DND-41 (cell line): Measurements from ENCODE around the gene ABCA12.

Source experiments
- ATAC-seq: fragments of 200-7000 bp; cut with Tn5 transposase; 3 replicates; pipeline ENCODE4 v1.9.1; 2021; ENCODE audit warnings: low read depth; ENCODE audit not compliant: insufficient read depth
- DNase-seq: peaks from one replicate; pipeline ENCODE4 v3.0.0-alpha.2; 2020
- H2AFZ ChIP-seq: 2 replicates; pipeline ENCODE4 v1.6.0; 2012; ENCODE audit warnings: low read depth, low read length
- H3K27ac ChIP-seq: 2 replicates; pipeline ENCODE4 v1.5.1; 2012; ENCODE audit warnings: low read length, inconsistent platforms
- H3K27me3 ChIP-seq: fragments of 200-600 bp; sonication (generic); 2 replicates; pipeline ENCODE4 v1.6.0; 2012; ENCODE audit warnings: low read length, mild to moderate bottlenecking, inconsistent platforms; ENCODE audit not compliant: insufficient read depth, poor library complexity
- H3K36me3 ChIP-seq: 2 replicates; pipeline ENCODE4 v1.5.1; 2012; ENCODE audit warnings: low read length, inconsistent platforms; ENCODE audit not compliant: insufficient read depth
- H3K4me1 ChIP-seq: 2 replicates; pipeline ENCODE4 v1.5.1; 2012; ENCODE audit warnings: mild to moderate bottlenecking, low read length; ENCODE audit not compliant: insufficient read depth
- H3K4me2 ChIP-seq: 2 replicates; pipeline ENCODE4 v1.6.0; 2012; ENCODE audit warnings: mild to moderate bottlenecking, moderate library complexity, low read length, inconsistent platforms; ENCODE audit not compliant: insufficient read depth
- H3K4me3 ChIP-seq, 2 experiments: fragments of 200-600 bp in 1 of 2; shearing (Covaris generic) in 1 of 2; 2 replicates each; pipeline ENCODE4 v1.5.1; 2012 to 2016; ENCODE audit warnings: inconsistent platforms in 2 of 2, low read length in 2 of 2, mild to moderate bottlenecking in 2 of 2, low read depth in 1 of 2, moderate library complexity in 1 of 2
- H3K79me2 ChIP-seq: 2 replicates; pipeline ENCODE4 v1.6.0; 2012; ENCODE audit warnings: low read length, inconsistent platforms; ENCODE audit not compliant: insufficient read depth
- H3K9ac ChIP-seq: 2 replicates; pipeline ENCODE4 v1.6.0; 2012; ENCODE audit warnings: low read depth, mild to moderate bottlenecking, inconsistent platforms, low read length, moderate library complexity
- H3K9me3 ChIP-seq: 2 replicates; pipeline ENCODE4 v1.5.1; 2012; ENCODE audit warnings: low read length, moderate library complexity, mild to moderate bottlenecking, inconsistent platforms; ENCODE audit not compliant: insufficient read depth, severe bottlenecking
- H4K20me1 ChIP-seq: 2 replicates; pipeline ENCODE4 v1.6.0; 2012; ENCODE audit warnings: low read length; ENCODE audit not compliant: insufficient read depth
- CTCF ChIP-seq: IDR thresholded peaks from 2 replicates; pipeline ENCODE4 v1.5.1; 2012; ENCODE audit warnings: borderline replicate concordance, low read length, moderate library complexity, mild to moderate bottlenecking; ENCODE audit not compliant: poor library complexity, severe bottlenecking; ENCODE audit errors: extremely low read depth
- EZH2 ChIP-seq: IDR thresholded peaks from 3 replicates; pipeline ENCODE4 v1.6.1; 2012; ENCODE audit warnings: borderline replicate concordance, low read depth, mild to moderate bottlenecking, moderate library complexity, low read length, inconsistent platforms; ENCODE audit not compliant: severe bottlenecking

ABCA12 gene

DNA sequence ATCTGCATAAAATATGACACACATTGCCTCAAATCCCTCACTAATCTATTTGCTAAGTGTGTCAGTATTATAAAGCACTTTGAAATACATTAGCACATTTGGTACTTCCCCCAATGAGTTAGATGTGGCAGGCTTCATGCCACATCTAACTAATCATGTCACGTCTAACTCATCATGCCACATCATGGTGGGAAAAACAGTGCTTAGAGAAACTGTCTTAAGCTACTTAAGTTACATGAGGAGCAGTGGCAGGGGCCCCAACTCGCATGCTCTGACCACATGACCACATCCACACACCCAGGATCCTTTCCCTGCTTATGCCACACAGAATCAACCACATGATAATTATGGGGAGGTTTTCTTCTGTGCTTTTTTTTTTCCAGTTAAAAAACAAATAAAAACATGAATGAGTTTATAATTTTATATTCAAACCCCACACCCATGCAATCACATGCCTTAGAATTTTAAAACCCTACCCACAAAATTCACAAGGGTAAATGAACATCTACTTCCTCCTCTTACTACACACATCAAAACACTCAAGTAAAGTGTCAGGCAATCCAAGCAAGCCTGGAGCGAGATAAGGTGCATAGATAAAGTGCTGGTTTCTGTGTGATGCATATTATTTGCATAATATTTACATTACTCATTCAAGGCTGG, 1.6 kb downstream of the ABCA12 start:
- Histone ChIP-seq H3K27ac (peak overlapping the region; percentile 21), H4K20me1 (no peaks in the 10 kb centered on the region), H3K4me3 (no peak overlapping the region), H3K9me3 (no peaks in the 10 kb centered on the region), H3K36me3 (no peaks in the 10 kb centered on the region), H3K9ac (no peak overlapping the region), H3K4me1 (peaks cover 30% of the 10 kb centered on the region), H3K4me2 (peak overlapping the region; percentile 21; the same call in 1 of the 2 replicates), H3K27me3 (no peaks in the 10 kb centered on the region), H3K79me2 (no peaks in the 10 kb centered on the region), H2AFZ (peak overlapping the region; percentile 10; the same call in 1 of the 2 replicates)
- DNase-seq, result peak; percentile 29
- TF ChIP-seq EZH2 (no peak), CTCF (no peak)
- peak; percentile 82 for ATAC-seq

GRCh38 chr2:215120401-215120800, 18.0 kb downstream of the ABCA12 start:
- Histone ChIP-seq H3K4me2 (no peak overlapping the region), H3K9me3 (no peaks in the 10 kb centered on the region), H3K4me1 (no peaks in the 10 kb centered on the region), H3K4me3 (no peak overlapping the region), H3K27me3 (no peaks in the 10 kb centered on the region), H3K79me2 (no peaks in the 10 kb centered on the region), H3K9ac (no peak overlapping the region), H3K36me3 (no peaks in the 10 kb centered on the region), H3K27ac (no peak overlapping the region), H2AFZ (no peak overlapping the region), H4K20me1 (no peaks in the 10 kb centered on the region)
- no peak for TF ChIP-seq CTCF
- no peak for TF ChIP-seq EZH2
- DNase-seq, result no peak
- ATAC-seq, result no peak

DNA sequence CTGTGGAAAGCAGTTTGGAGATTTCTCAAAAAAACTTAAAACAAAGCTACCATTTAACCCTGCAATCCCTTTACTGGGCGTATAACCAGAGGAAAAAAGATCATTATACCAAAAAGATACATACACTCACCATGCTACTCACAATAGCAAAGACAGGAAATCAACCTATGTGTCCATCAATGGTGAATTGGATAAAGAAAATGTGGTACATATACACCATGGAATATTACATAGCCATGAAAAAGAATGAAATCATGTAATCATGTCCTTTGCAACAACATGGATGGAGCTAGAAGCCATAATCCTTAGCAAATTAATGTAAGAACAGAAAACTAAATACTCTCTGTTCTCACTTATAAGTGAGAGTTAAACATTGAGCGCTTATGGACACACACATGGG, 18.6 kb downstream of the ABCA12 start:
- H3K4me3 ChIP-seq, result no peak overlapping the region
- no peak for ATAC-seq

More for the DNA sequence above, 18.6 kb downstream of the ABCA12 start:
- Histone ChIP-seq H3K36me3 (no peaks in the 10 kb centered on the region), H3K27me3 (no peaks in the 10 kb centered on the region), H3K9me3 (no peaks in the 10 kb centered on the region), H2AFZ (no peak overlapping the region), H3K4me2 (no peak overlapping the region), H4K20me1 (no peaks in the 10 kb centered on the region), H3K9ac (no peak overlapping the region), H3K27ac (no peak overlapping the region), H3K4me1 (no peaks in the 10 kb centered on the region), H3K79me2 (no peaks in the 10 kb centered on the region)
- TF ChIP-seq EZH2 (no peak), CTCF (no peak)
- no peak for DNase-seq
